OCI-LY7 (cell line): Measurements from ENCODE around the gene HDAC4. TPM values are rescaled to one million over a fixed set of nuclear protein-coding genes. Genes with fewer than 3 reads are reported as not detected.

Source experiments
- BruUV-seq: library from RNA; stranded (reverse); fragments of 400-500 nt; replicated peaks from 2 replicates; lab custom pipeline; 2021; lab: Mats Ljungman, UMichigan
- CTCF ChIA-PET: fragments of 300-600 bp; sonication (Branson Sonifier 250); formaldehyde crosslinking; loops from one replicate; lab custom pipeline; 2022; ENCODE audit warnings: antibody characterized with exemption; ENCODE audit not compliant: unreplicated experiment; lab: Charles Lee
- POLR2A ChIA-PET: fragments of 300-600 bp; sonication (Branson Sonifier 250); formaldehyde crosslinking; loops from one replicate; lab custom pipeline; 2022; ENCODE audit warnings: antibody characterized with exemption; lab: Charles Lee
- DNase-seq: peaks from one replicate; pipeline ENCODE4 v3.0.0-alpha.2; 2015; ENCODE audit warnings: low spot score
- H2AFZ ChIP-seq: fragments of 200-600 bp; sonication (generic), shearing (Covaris generic); 2 replicates; pipeline ENCODE4 v1.6.1; 2014; ENCODE audit warnings: mild to moderate bottlenecking, antibody characterized with exemption, low read length, moderate library complexity
- H3K27ac ChIP-seq: fragments of 200-600 bp; sonication (generic); 2 replicates; pipeline ENCODE4 v1.5.1; 2014; ENCODE audit warnings: mixed run types, low read depth, mild to moderate bottlenecking, moderate library complexity, low read length, inconsistent platforms; ENCODE audit not compliant: poor library complexity, severe bottlenecking
- H3K36me3 ChIP-seq: fragments of 200-600 bp; sonication (generic); 2 replicates; pipeline ENCODE4 v1.6.1; 2014; ENCODE audit warnings: mild to moderate bottlenecking, antibody characterized with exemption, low read length, moderate library complexity, mixed read lengths; ENCODE audit not compliant: insufficient read depth
- H3K4me1 ChIP-seq: fragments of 200-600 bp; sonication (generic); 2 replicates; pipeline ENCODE4 v1.5.1; 2014; ENCODE audit warnings: mild to moderate bottlenecking, low read length; ENCODE audit not compliant: insufficient read depth, poor library complexity, severe bottlenecking
- H3K4me2 ChIP-seq: fragments of 200-600 bp; sonication (generic); 2 replicates; pipeline ENCODE4 v1.6.1; 2014; ENCODE audit warnings: mild to moderate bottlenecking, low read length
- H3K4me3 ChIP-seq: fragments of 200-600 bp; sonication (generic); 2 replicates; pipeline ENCODE4 v1.5.1; 2014; ENCODE audit warnings: mild to moderate bottlenecking, low read depth, low read length; ENCODE audit not compliant: poor library complexity, severe bottlenecking
- H3K79me2 ChIP-seq: fragments of 200-600 bp; sonication (generic); 2 replicates; pipeline ENCODE4 v1.6.1; 2016; ENCODE audit warnings: low read depth, mild to moderate bottlenecking, low read length, moderate library complexity, mixed read lengths; ENCODE audit not compliant: insufficient read depth
- H3K9me2 ChIP-seq: fragments of 200-600 bp; sonication (generic); 2 replicates; pipeline ENCODE4 v1.6.1; 2016; ENCODE audit warnings: mild to moderate bottlenecking, low read length, mixed read lengths; ENCODE audit not compliant: insufficient read depth
- H3K9me3 ChIP-seq: fragments of 200-600 bp; sonication (generic); 2 replicates; pipeline ENCODE4 v1.6.1; 2014; ENCODE audit warnings: mild to moderate bottlenecking, mixed run types, low read length, mixed read lengths
- H4K20me1 ChIP-seq: fragments of 200-600 bp; sonication (generic); 2 replicates; pipeline ENCODE4 v1.6.1; 2014; ENCODE audit warnings: mild to moderate bottlenecking, antibody characterized with exemption, low read length, moderate library complexity, mixed read lengths; ENCODE audit not compliant: insufficient read depth
- EZH2phosphoT487 ChIP-seq: fragments of 200-600 bp; sonication (generic); IDR thresholded peaks from 2 replicates; pipeline ENCODE4 v1.6.1; 2018; ENCODE audit warnings: low read depth, borderline replicate concordance, mild to moderate bottlenecking, mixed run types, antibody characterized with exemption, low read length, moderate library complexity, mixed read lengths
- intact Hi-C: fragments of 100-400 bp; cut with micrococcal nuclease; formaldehyde crosslinking; loops from one replicate; pipeline ENCODE4 v1.10.0; 2022; ENCODE audit not compliant: unreplicated experiment
- total RNA-seq, 2 experiments: library from RNA; depleted of rRNA in 1 of 2; stranded (reverse); fragments of >200 nt in 1 of 2; shearing (Covaris generic) in 1 of 2; gene quantifications; 2 replicates each; pipeline ENCODE4 v1.2.3, GENCODE V29; 2014 to 2022
- TF ChIP-seq, protein P1 (sequence below): fragments of 200-600 bp; sonication (generic); conservative IDR thresholded peaks from 2 replicates; pipeline ENCODE4 v1.5.1; 2014; ENCODE audit warnings: mild to moderate bottlenecking, antibody characterized with exemption, low read length, moderate library complexity, mixed read lengths

Gene HDAC4
- total RNA-seq, 2 experiments from 2014 or later = 10.2 to 20.6 TPM

- TF ChIP-seq EZH2phosphoT487 = no peak
- TF ChIP-seq, protein P1, sequence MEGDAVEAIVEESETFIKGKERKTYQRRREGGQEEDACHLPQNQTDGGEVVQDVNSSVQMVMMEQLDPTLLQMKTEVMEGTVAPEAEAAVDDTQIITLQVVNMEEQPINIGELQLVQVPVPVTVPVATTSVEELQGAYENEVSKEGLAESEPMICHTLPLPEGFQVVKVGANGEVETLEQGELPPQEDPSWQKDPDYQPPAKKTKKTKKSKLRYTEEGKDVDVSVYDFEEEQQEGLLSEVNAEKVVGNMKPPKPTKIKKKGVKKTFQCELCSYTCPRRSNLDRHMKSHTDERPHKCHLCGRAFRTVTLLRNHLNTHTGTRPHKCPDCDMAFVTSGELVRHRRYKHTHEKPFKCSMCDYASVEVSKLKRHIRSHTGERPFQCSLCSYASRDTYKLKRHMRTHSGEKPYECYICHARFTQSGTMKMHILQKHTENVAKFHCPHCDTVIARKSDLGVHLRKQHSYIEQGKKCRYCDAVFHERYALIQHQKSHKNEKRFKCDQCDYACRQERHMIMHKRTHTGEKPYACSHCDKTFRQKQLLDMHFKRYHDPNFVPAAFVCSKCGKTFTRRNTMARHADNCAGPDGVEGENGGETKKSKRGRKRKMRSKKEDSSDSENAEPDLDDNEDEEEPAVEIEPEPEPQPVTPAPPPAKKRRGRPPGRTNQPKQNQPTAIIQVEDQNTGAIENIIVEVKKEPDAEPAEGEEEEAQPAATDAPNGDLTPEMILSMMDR = no peak
- intact Hi-C loops = no loop called here
- no peaks in the 10 kb centered on the region for H4K20me1 ChIP-seq
- no peak overlapping the region for H2AFZ ChIP-seq
- no peak for DNase-seq
- no peaks in the 10 kb centered on the region for H3K4me1 ChIP-seq
- H3K9me2 ChIP-seq = no peaks in the 10 kb centered on the region
- BruUV-seq = no TSS peak
- ChIA-PET CTCF (no interaction called here), POLR2A (no interaction called here)
- H3K36me3 ChIP-seq = no peaks in the 10 kb centered on the region
- no peak overlapping the region for H3K27ac ChIP-seq
- no peak overlapping the region for H3K4me2 ChIP-seq
- H3K4me3 ChIP-seq = no peak overlapping the region
- H3K9me3 ChIP-seq = no peaks in the 10 kb centered on the region
- H3K79me2 ChIP-seq = no peaks in the 10 kb centered on the region
Measured at GRCh38 chr2:239161711-239162140, 239.1 kb downstream of the HDAC4 start.

DNA sequence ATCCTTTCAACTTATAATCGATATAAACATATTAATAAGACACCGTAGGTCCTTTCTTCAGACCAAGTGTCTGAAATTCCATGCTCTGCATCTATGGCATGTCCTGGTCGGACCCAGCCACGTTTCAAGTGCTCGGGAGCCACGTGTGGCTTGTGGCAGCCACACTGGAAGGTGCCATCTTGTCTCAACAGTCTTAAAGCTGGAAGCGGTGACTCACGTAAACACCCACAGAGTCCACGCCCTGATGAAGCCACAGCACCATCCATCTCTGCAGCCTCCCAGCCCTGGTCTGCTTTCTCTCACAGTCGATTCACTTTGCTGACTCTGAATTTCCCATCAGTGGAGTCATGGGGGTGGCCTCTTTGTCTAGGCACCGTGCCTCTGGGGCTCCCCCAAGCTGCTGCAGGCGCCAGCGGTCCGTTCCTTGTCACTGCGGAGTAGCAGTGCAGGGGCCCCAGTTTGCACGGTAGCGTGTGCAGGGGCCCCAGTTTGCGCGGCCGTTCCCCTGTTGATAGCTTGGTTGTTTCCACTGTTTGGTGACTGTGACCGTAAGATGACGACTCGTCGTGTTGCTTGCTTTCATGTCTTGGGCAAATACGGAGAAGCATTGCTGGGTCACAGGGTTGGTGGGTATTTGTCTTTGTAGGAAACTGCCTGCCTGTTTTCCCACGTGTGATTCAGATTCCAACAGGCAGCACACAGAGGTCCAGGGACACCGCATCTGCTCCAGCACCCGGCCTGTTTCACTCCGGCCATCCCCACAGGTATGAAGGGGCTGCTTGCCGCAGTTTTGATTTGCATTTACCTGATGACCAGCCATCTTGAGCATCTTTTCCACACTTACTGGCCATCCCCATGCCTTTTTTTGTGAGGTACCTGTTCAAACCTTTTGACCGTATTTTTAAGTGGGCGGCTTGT, 240.3 kb downstream of the HDAC4 start:
- Histone ChIP-seq H3K4me3 (no peak overlapping the region), H3K79me2 (no peaks in the 10 kb centered on the region), H3K4me1 (no peaks in the 10 kb centered on the region), H3K9me3 (no peaks in the 10 kb centered on the region), H3K9me2 (no peaks in the 10 kb centered on the region), H3K36me3 (no peaks in the 10 kb centered on the region), H3K4me2 (no peak overlapping the region), H3K27ac (no peak overlapping the region), H2AFZ (no peak overlapping the region), H4K20me1 (no peaks in the 10 kb centered on the region)
- BruUV-seq = no TSS peak
- DNase-seq = no peak
- TF ChIP-seq, protein P1 = no peak
- TF ChIP-seq EZH2phosphoT487 = no peak
- ChIA-PET CTCF (no interaction called here), POLR2A (interaction anchor here (0.6 kb wide), 1 partner anchor 263 kb away, joined by 8 read pairs; no protein-coding TSS in a partner anchor)
- intact Hi-C loops = no loop called here

GRCh38 chr2:239159476-239159911, 241.3 kb downstream of the HDAC4 start:
- no peaks in the 10 kb centered on the region for H4K20me1 ChIP-seq
- DNase-seq = no peak
- no peak for TF ChIP-seq EZH2phosphoT487
- TF ChIP-seq, protein P1 = no peak
- CTCF ChIA-PET = no interaction called here
- POLR2A ChIA-PET = no interaction called here
- intact Hi-C loops = no loop called here
- H3K9me3 ChIP-seq = no peaks in the 10 kb centered on the region
- H3K79me2 ChIP-seq = no peaks in the 10 kb centered on the region
- no TSS peak for BruUV-seq
- no peaks in the 10 kb centered on the region for H3K36me3 ChIP-seq
- no peaks in the 10 kb centered on the region for H3K4me1 ChIP-seq
- H3K4me2 ChIP-seq = no peak overlapping the region
- H2AFZ ChIP-seq = no peak overlapping the region
- no peaks in the 10 kb centered on the region for H3K9me2 ChIP-seq
- no peak overlapping the region for H3K4me3 ChIP-seq
- no peak overlapping the region for H3K27ac ChIP-seq
